ENCODE results near the gene PTGR3.

PTGR3 gene

DNA sequence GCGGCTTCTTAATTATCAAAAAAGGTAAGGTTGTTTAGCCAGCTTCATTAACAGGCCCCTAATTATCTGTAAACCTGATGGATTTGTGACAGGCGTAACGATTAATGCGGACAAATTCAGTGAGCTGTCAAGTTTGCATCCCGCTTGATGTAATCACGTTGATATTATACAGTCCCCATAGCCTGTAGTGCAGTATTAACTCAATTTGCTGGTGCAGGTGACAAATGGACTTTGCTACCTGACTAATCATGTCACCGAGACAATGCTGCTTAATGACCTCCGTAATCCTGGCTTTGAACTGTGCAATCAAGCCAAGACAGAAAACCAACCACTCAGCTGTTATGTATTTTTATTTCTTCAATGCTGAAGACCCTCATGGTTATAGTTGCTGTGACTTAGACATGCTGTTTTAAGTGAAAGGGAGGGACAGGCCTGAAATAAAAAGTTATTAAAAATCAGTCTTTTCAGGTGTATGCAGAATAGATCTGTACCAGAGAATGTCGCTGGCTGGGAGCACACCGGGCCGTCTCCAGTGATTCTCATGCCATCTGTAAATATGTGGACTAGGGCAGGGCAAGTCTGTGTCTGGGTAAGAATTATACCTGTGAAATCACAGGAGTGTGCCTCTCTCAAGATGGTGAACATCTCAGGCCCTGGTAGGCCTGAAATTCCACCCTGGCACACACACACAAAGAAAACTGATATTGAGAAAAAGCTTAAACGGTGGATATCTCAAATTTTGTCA, 6.0 kb upstream of the PTGR3 start:
- no peak for DNase-seq (ENCODE audit: low spot score)

GRCh38 chr18:75214332-75214690, 5.4 kb upstream of the PTGR3 start:
- no peak for DNase-seq (ENCODE audit: low spot score)

DNA sequence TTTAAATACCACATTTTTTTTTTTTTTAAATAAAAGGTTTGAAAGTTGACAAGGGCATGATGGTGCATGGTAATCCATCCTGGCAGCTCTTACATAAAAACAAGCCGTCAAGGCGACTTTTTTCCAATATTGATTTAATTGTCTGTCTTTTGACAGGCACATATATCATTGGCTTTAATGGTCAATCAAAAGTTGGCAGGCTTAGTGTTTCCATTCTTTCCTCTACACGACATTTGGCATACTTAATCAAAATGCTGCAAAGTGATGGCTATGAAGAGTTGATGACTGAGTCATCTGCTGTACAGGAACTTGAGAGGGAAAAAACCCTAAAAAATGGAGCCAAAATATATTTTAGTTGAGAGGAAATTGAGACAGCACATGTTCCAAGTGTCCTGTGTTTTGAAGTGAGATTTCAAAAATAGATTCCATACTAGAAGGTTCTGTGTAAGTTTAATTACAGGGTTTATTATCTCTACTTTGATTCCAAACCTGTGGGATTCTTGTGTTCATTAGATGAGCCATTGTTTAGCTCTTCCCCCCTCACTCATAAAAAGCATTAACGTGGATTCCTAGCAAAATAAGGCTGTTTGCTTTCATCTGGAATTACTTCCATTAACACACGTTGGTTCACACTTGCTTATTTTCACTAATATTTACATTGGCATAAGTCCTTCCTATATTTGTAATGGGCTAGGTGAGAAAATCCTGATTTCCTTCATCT, 4.8 kb upstream of the PTGR3 start:
- no peak for DNase-seq (ENCODE audit: low spot score)

DNA sequence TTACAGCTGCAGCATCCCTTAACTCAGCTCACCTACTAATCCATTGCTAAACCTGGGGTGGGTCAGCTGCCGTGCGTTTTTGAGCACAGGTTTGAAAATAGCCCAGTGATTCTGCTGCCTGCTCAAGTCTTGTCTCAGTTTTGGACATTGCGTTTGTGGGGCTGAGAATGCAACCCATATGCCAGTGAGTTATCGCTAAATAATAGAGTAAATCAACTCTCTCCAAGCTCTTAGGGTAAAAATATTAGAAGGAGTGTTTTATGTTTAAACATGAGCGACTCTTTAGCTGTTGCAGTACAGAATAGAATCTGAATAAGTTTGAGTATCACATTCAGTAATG, 3.8 kb upstream of the PTGR3 start:
- DNase-seq (ENCODE audit: low spot score): no peak

- DNase-seq (ENCODE audit: low spot score): no peak
Observed at GRCh38 chr18:75211953-75212750, 3.2 kb upstream of the PTGR3 start.

GRCh38 chr18:75211626-75211952, 2.6 kb upstream of the PTGR3 start:
- no peak for DNase-seq (ENCODE audit: low spot score)

DNA sequence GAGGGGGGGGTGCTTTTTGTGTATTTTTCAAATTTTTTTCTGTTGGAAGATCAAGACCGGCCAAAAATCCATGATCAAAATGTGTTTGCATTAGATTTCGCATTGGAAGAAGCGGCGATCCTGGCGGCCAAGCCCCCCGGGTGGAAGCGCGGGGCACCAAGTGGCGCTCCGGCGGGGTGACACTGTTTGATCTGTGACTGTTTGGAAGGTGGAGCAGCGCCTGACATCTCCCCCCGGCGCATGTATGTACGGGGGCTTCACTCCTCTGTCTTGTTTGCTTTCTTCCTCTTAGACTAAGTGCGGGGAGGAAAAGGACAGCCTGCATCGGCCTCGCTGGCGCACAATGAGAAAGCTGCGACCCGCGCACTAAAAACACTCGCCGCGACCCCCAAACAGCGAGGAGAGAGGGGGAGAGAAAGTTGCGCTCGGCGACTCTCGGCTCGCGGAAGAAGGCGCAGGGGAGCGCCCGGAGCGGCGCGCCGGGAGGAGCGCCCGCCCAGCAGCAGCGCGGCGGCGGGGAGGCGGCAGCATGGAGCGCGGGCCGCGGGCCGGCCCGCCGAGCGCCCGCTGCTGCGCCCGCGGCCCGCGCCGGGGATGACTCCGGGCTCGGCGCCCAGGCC, 2.2 kb upstream of the PTGR3 start:
- DNase-seq (ENCODE audit: low spot score): no peak

DNA sequence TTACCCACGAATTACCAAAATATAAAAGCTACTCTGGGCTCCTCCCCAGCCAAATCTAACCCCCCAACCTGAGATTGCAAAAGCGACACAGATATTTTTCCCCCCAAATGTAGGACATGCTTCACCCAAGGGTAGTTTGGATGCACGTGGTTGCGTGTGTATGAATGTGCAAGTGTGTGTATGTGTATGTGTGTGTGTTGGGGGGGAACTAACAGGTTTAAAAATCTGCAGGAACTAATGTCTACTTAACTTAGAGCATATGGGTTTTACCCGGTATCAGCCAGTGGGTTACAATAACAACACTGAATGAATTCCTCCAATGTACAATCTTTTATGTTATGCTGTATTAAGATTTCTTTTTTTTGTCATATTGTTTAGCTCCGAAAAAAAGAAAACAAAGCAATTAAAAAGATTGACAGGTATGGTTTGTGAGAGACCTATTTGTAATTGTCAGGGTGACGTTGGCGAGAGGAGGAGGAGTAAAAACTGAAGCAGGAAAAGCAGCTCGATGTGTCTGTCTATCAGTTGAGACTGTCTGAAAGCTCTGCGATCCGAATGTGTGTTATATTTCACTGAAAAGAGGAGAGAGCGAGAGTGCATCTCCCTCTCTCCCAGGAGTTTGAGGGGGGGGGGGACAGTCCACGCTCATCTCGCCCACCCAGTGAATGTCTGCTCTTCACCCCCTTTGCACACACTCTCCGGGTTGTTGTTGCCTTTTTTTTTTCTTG, 1.5 kb upstream of the PTGR3 start, which contains the start of gene TSHZ1:
Gene TSHZ1, plus strand, starts transcription at position 524 of the 728 bp plus-strand sequence. CDS start 1,080 bp downstream, outside the sequence.
- DNase-seq (ENCODE audit: low spot score): peak; percentile 85

DNA sequence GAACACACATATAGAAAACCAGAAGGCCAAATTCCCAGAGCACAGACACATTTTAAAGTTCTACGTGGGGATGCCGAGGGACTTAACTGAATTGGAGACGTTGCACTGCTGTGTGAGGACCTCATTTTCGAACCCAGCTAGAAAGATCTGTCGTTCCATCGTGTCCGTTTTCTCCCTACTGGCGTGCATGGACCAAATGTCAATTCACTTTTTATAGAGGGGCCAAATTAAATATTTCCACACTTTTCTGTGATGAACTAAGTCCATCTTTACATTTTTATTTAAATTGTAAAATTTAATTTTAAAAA, 966 bp upstream of the PTGR3 start:
- no peak for DNase-seq (ENCODE audit: low spot score)

- no peak for DNase-seq (ENCODE audit: low spot score)
Observed at GRCh38 chr18:75208836-75209128, 157 bp downstream of the PTGR3 start.

DNA sequence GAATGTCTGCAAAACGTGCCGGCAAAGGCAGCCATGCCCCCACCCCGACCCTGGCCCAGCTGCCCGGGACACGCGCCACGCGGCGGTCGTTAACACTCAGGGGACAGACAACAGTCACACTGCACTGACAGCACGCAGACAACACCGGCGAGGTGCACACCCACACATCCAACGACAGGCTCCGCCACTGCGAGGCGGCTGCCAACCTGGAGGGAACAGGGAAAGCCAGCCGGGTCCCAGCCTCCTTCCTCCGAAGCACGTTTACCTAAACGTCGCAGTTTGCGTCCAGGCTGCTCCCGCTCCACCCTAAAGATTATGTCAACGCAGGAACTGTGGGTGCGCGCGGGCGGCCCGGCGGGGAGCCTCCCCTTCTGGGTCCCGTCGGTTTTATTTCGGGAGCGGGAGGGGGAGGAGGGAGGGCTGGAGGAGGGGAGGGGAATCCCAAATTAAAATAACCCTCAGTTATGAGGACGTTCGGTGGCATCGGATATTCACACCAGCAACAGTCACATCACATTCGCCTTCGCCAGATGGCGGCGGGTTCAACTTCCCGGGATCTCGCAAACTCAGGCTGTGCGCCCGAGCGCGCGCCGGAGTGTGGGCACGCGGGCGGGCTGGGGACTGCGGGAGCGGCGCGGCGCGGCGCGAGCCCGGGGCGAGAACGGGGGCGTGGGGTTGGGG, 644 bp downstream of the PTGR3 start:
- peak; percentile 52 for DNase-seq (ENCODE audit: low spot score)

GRCh38 chr18:75207310-75208154, 1.4 kb downstream of the PTGR3 start:
- no peak for DNase-seq (ENCODE audit: low spot score)

DNA sequence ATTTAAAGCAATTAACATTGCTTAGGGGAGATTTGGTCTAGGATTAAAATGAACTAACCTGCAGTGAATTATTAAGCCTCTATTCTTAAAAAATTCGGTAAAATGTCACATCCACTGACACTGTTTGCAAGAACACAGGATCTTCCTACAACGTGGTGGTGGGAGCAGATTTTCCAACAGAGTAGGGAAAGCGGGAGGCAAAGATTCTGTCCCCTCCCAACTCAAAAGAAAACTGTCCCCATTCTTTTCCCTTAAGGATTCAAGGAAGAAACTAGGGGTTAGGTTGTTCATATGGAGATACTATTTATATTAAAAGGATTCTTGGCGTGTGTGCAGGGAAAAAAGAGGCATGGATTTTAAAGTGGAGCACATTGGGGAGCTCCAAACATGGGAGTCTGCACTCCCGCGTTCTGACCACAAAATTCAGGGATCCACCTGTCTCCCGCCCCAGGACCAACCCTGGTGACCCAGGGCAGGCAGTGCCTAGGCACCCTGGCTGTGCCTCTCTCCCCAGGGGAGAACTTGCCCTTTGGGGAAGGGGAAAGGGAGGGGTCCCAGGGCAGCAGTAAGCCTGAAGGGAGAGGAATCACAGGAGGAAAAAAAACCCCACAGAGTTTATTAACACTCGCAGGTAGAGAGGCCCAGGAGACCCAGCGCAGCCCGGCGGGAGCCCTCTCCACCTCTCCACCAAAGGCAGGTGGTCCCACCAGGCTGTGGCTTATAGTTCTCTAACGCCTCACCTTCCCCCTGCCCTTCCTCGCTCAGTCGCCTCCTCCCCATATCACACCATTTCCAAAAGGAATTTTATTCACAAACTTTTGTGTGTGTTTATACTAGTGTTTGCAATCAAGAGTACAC, 2.3 kb downstream of the PTGR3 start:
- no peak for DNase-seq (ENCODE audit: low spot score)

DNA sequence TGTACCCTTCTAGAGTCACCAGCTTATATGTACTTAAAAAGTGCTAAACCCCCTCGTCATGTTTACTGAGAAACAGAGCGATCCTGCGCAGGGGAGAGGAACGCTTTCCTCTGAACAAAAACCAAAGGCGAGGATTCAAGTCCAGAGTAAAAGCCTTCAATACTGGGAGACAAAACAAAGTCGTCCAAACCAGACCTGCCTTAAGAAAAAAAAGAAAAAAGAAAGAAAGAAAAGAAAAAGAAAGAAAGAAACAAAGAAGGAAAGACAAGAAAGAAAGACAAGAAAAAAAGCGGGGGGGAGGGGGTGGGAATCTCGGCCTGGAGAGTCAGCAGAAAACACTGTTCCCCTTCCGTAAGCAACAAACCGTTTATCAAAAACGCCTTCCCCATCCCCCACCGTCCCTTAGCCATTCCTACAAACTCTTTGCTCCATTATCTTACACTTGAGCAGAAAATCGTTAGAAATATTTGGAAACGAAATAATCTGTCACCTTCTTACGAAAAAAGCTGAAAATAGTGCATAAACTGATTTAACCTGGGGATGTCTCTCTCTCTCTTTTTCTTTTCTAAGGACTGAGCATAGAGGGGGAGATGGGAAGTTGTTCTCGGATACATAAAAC, 3.3 kb downstream of the PTGR3 start:
- DNase-seq (ENCODE audit: low spot score): no peak

DNA sequence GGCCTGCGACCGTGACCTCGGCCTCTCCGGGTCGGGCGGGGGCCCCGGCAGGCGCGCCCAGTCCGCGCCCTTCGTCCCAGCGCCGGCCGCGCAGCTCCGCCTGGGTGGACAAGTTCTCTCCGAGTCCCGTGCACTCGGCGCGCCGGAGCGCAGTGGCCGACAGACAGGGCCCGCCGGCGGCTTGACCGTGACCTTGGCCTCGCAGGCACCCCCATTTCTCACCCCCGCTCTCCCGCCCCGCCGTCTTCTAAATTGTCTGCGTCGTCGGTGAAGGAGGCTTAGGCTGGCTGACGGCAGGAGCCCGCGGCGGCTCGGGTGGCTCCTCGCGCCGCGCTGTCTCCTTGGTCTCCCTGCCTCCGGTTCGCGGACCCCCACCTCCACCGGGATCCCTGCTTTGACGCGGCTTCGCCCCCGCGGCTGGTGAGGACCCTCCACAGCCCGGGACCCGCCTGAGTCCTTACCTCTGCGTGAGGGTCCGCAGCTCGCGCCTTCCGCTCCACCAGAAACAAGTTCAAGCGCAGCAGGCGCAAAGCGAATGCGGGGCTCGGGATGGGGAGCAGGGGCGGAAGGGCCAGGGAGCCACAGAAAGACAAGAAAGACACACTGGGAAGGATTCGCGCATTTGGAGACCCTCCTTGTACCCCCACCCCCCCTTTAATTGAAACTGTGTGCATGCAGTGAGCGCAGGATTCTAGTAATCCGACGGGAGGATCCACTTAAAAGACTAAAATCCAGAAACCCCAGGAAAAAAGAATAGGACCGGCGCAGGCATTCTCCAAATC, 4.0 kb downstream of the PTGR3 start:
- DNase-seq (ENCODE audit: low spot score): no peak

GRCh38 chr18:75204269-75204731, 4.6 kb downstream of the PTGR3 start:
- DNase-seq (ENCODE audit: low spot score): no peak

- DNase-seq (ENCODE audit: low spot score): peak; percentile 53
Observed at GRCh38 chr18:75203416-75204268, 5.3 kb downstream of the PTGR3 start.
